BLaER1 (cell line): ENCODE data around the gene SOST.

Source experiments
- H3K27ac ChIP-seq: shearing (Covaris generic); formaldehyde crosslinking; 2 replicates; pipeline ENCODE4 v1.8.1; 2022
- H3K27me3 ChIP-seq: shearing (Covaris generic); formaldehyde crosslinking; 2 replicates; pipeline ENCODE4 v1.8.1; 2022
- H3K36me3 ChIP-seq: shearing (Covaris generic); formaldehyde crosslinking; 2 replicates; pipeline ENCODE4 v1.8.1; 2022
- H3K4me1 ChIP-seq: shearing (Covaris generic); formaldehyde crosslinking; 2 replicates; pipeline ENCODE4 v1.8.1; 2022
- H3K4me2 ChIP-seq: shearing (Covaris generic); formaldehyde crosslinking; 2 replicates; pipeline ENCODE4 v1.8.1; 2022
- H3K4me3 ChIP-seq: shearing (Covaris generic); formaldehyde crosslinking; 2 replicates; pipeline ENCODE4 v1.8.1; 2022
- H3K9ac ChIP-seq: shearing (Covaris generic); formaldehyde crosslinking; 2 replicates; pipeline ENCODE4 v1.8.1; 2022
- H3K9me3 ChIP-seq: shearing (Covaris generic); formaldehyde crosslinking; 2 replicates; pipeline ENCODE4 v1.8.1; 2022
- H4K20me1 ChIP-seq: shearing (Covaris generic); formaldehyde crosslinking; 2 replicates; pipeline ENCODE4 v1.8.1; 2022
- Cebpa-rat ChIP-seq: shearing (Covaris generic); IDR thresholded peaks from 2 replicates; pipeline ENCODE4 v1.8.1; 2022

SOST gene

DNA sequence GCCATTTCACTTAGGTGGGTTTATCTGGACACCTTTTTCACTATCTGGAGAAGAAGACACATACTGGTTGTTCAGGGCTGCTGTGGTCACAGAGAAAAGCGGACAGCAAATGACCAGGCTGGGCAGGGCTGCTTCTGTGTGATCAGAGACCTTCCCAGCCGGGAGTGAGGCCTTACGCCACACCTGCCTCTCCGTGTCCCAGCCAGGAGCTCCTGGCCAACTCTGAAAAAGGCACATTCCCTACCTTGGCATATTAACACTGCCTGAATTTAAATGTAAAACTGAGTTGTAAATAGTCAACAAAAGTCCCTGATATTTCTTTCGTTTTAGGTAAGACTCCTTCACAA, 9.1 kb upstream of the SOST start:
- no peak for TF ChIP-seq Cebpa-rat
- H3K9me3 ChIP-seq = no peaks in the 10 kb centered on the region
- H3K27me3 ChIP-seq = no peaks in the 10 kb centered on the region
- H3K9ac ChIP-seq = no peak overlapping the region
- H3K4me2 ChIP-seq = no peak overlapping the region
- H3K36me3 ChIP-seq = peaks cover 34% of the 10 kb centered on the region
- no peak overlapping the region for H3K27ac ChIP-seq
- peaks cover 15% of the 10 kb centered on the region for H3K4me1 ChIP-seq
- H4K20me1 ChIP-seq = no peaks in the 10 kb centered on the region
- H3K4me3 ChIP-seq = no peak overlapping the region

DNA sequence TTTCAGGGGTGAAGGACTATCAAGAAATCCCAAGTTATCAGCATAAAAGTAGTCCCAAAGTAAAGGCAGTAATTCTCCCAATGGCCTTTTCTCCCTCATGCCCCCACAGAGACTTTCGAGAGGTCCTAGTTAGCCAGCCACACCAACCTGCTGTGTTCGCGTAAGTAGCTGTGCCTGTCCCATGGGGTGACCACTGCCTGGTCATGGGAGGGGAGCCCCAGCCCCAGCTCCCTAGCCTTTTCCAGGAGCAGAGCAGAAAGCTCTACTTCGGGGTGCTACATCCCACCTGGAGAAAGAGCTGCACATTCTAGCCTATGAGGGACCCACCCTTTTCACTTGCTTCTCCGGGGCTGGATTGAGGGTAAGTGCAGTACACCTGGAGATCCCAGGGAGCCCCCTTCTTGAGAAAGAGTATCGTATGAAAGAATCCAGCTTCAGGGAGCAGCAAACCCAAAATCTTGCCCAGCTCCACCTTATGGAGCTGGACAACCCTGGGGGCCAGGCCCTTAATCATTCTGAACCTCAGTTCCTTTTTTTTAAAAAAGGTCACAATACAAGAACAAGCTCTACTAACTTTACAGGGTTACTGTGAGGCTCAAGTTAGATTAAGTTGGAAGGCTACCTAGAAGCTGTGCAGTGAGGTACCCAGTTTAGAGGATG, 8.6 kb upstream of the SOST start:
- TF ChIP-seq Cebpa-rat = no peak
- no peak overlapping the region for H3K4me2 ChIP-seq
- no peaks in the 10 kb centered on the region for H4K20me1 ChIP-seq
- peaks cover 29% of the 10 kb centered on the region for H3K36me3 ChIP-seq
- H3K4me1 ChIP-seq = peaks cover 15% of the 10 kb centered on the region
- H3K9ac ChIP-seq = no peak overlapping the region
- H3K4me3 ChIP-seq = no peak overlapping the region
- no peaks in the 10 kb centered on the region for H3K9me3 ChIP-seq
- H3K27ac ChIP-seq = no peak overlapping the region
- no peaks in the 10 kb centered on the region for H3K27me3 ChIP-seq

DNA sequence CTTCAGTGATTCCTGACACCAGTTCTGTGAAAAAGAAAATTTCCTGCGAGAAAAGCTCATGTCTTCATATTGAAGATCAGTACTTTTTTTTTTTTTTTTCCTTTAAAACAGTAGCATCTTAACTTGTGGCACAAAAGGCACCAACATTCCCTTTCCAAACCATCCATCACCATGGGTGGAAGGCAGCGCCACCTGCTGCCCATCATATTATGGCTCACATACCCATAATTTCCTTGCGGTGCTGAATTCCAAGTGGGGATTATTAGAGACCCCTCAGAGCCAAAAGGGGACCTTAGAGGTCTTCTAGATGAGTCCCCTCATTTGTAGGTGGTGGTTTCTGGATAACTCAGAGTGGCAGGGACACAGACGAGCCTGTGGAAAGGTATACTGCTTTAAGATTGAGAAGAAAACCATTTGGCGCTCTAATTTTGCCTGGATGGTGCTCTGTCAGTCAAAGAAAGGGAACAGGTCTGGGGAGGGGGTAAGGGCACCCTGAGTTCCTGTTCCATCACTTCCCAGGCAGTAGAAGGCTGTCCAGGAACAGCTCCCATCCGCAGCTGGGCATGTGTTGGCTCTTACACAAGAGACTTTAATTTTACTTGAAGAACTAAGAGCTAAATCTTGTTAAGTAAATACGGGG, 7.9 kb upstream of the SOST start:
- H3K4me3 ChIP-seq = no peak overlapping the region
- no peaks in the 10 kb centered on the region for H4K20me1 ChIP-seq
- no peak overlapping the region for H3K9ac ChIP-seq
- H3K27me3 ChIP-seq = no peaks in the 10 kb centered on the region
- H3K9me3 ChIP-seq = no peaks in the 10 kb centered on the region
- H3K4me1 ChIP-seq = peaks cover 15% of the 10 kb centered on the region
- no peak for TF ChIP-seq Cebpa-rat
- H3K4me2 ChIP-seq = no peak overlapping the region
- no peak overlapping the region for H3K27ac ChIP-seq
- H3K36me3 ChIP-seq = peaks cover 22% of the 10 kb centered on the region

DNA sequence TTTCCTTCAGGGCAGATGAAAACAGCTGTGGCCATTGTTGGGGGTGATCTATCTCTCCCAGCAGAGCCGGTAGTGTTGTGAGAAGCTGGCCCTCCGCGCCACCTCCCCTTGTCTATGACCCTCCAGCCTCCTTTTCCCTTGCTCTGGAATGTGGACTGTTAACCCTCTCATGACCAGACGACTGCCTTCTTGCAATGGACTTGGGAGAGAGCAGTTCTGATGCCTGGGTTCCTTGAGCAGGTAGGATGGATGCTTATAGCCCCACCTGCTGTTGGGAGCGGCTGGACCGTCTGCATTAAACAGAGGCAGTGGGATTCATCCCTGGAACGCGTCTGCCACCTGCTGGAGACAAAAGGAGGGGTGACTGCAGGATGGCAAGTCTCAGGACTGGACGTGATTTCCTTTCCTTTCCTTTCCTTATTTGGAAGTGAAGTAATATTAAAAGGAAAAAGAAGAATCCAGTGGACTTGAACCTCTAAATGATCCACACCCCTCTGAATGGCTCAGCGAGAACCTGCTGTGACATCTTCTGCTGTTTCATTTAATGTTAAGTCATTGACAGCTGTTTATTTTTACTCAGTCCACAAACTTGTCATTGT, 1.8 kb upstream of the SOST start:
- H3K27ac ChIP-seq = no peak overlapping the region
- peaks cover 17% of the 10 kb centered on the region for H3K4me1 ChIP-seq
- H3K4me3 ChIP-seq = no peak overlapping the region
- H3K27me3 ChIP-seq = peaks cover 41% of the 10 kb centered on the region
- H3K4me2 ChIP-seq = no peak overlapping the region
- H3K9ac ChIP-seq = no peak overlapping the region
- H3K9me3 ChIP-seq = no peaks in the 10 kb centered on the region
- H4K20me1 ChIP-seq = peaks cover 13% of the 10 kb centered on the region; the same call in 1 of the 2 replicates
- H3K36me3 ChIP-seq = no peaks in the 10 kb centered on the region
- no peak for TF ChIP-seq Cebpa-rat

DNA sequence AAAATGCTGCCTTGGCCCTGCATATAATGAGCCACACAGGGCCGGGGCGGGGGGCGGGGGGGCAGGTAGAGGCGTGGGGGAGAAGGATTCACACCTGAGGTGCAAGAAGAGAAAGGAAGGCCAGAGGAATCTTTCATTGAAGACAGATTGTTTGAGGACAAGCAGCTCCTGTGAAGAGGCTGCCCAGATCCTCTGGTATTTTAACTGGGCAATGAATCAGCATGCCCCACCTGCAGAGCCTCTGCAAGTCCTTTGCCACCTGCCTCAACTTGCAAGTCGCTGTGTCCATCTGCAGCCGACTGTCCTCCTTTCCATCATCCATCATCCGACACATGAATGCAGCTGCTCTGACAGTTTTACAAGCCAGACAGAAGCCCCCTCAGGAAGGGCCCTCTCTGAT, 1.2 kb upstream of the SOST start:
- H3K27me3 ChIP-seq = peaks cover 47% of the 10 kb centered on the region
- H3K36me3 ChIP-seq = no peaks in the 10 kb centered on the region
- H3K27ac ChIP-seq = no peak overlapping the region
- H3K9me3 ChIP-seq = no peaks in the 10 kb centered on the region
- H3K9ac ChIP-seq = no peak overlapping the region
- H3K4me1 ChIP-seq = peaks cover 22% of the 10 kb centered on the region
- H4K20me1 ChIP-seq = peaks cover 18% of the 10 kb centered on the region; the same call in 1 of the 2 replicates
- no peak overlapping the region for H3K4me2 ChIP-seq
- no peak overlapping the region for H3K4me3 ChIP-seq
- no peak for TF ChIP-seq Cebpa-rat

DNA sequence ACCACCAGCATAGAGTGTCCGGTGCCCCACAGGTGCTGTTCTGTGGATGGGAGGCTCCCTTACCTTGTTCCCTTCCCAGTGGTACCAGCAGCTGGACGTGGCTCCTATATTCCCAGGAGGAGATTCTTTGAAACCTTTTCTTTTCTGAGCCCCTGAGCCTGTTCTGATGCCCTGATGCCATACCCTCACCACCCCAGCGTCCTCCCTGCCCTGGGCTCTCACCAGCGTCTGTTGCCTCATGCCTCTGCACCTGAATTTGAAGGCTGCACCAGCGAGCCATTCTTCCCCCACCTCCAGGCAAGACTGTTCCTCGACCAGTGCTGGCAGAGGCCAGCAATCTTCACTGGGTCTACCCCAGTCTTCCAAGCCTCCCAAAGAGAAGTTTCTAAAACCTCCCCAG, 505 bp downstream of the SOST start:
- TF ChIP-seq Cebpa-rat = no peak
- H3K4me2 ChIP-seq = no peak overlapping the region
- peaks cover 64% of the 10 kb centered on the region for H3K27me3 ChIP-seq
- no peak overlapping the region for H3K4me3 ChIP-seq
- H3K4me1 ChIP-seq = peaks cover 34% of the 10 kb centered on the region
- no peak overlapping the region for H3K9ac ChIP-seq
- peaks cover 27% of the 10 kb centered on the region; the same call in 1 of the 2 replicates for H4K20me1 ChIP-seq
- H3K27ac ChIP-seq = no peak overlapping the region
- H3K9me3 ChIP-seq = no peaks in the 10 kb centered on the region
- H3K36me3 ChIP-seq = no peaks in the 10 kb centered on the region

DNA sequence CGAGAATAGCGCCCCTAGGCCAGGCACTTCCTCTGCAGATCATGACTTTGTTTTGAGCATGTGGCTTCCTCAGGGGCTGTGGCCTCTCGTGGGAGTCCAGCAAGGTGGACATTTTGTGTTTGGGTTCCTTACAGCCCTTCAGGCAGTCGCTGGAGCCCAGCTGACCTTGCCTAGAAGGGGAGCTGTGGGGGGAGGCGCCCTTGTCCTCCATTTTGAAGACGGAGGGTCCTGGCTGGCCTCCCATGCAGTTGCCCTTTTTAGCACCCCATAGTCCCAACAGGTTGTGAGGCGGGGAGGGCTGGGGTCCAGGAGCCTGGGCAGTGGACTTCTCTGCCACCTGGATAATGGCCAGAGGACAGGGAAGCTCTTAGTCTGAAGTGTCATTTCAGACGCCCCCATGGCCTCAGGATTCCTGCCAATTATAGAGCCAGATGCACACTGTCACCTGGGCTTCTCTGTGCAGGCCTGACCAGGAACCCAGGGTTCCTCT, 1.4 kb downstream of the SOST start:
- Histone ChIP-seq H4K20me1 (peaks cover 27% of the 10 kb centered on the region; the same call in 1 of the 2 replicates), H3K36me3 (no peaks in the 10 kb centered on the region), H3K4me3 (no peak overlapping the region), H3K27ac (no peak overlapping the region), H3K4me2 (no peak overlapping the region), H3K9ac (no peak overlapping the region), H3K9me3 (no peaks in the 10 kb centered on the region), H3K4me1 (peaks cover 34% of the 10 kb centered on the region), H3K27me3 (peaks cover 71% of the 10 kb centered on the region)
- TF ChIP-seq Cebpa-rat = no peak

DNA sequence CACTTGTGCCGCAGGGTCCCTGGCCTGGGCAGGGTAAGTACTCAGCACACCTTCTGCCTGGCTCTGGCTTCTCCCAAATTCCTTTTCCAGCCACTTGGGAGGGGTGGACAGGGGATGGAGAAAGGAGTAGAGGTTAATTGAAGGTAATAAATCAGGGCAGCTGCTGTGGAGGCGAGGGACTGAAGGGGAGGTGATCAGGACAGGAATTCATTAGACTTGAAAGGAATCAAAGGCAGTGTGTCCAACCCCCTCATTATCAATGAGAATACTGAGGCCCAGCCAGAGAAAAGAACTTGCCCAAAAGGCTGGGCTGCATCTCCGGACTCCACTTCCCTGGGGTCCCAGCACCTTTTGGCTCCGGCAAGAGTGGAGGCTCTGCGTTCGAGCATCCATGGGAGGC, 2.4 kb downstream of the SOST start:
- TF ChIP-seq Cebpa-rat = no peak
- Histone ChIP-seq H3K4me2 (no peak overlapping the region), H3K4me1 (peaks cover 34% of the 10 kb centered on the region), H3K27me3 (peaks cover 71% of the 10 kb centered on the region), H3K9me3 (no peaks in the 10 kb centered on the region), H4K20me1 (peaks cover 27% of the 10 kb centered on the region; the same call in 1 of the 2 replicates), H3K9ac (no peak overlapping the region), H3K4me3 (no peak overlapping the region), H3K36me3 (no peaks in the 10 kb centered on the region), H3K27ac (no peak overlapping the region)

DNA sequence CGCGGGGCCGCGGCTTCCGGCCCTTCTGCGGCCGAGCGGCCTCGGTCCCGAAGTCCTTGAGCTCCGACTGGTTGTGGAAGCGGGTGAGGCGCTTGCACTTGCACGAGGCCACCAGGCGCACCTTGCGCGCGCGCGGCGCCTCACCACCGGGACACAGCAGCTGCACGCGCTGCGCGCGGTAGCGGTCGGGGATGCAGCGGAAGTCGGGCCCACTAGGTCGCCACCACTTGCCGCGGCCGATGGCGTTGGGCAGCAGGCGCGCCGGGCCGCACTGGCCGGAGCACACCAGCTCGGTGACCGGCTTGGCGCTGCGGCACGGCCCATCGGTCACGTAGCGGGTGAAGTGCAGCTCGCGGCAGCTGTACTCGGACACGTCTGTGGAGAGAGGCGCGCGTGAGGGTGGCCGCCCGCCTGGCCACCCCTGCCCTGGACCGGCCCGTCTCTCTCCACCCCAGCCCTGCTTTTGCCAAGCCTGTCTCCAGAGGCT, 3.2 kb downstream of the SOST start:
- no peak for TF ChIP-seq Cebpa-rat
- peaks cover 71% of the 10 kb centered on the region for H3K27me3 ChIP-seq
- H4K20me1 ChIP-seq = peaks cover 27% of the 10 kb centered on the region; the same call in 1 of the 2 replicates
- H3K4me2 ChIP-seq = peak overlapping the region; percentile 91
- peak overlapping the region; percentile 60 for H3K4me3 ChIP-seq
- H3K9me3 ChIP-seq = no peaks in the 10 kb centered on the region
- no peak overlapping the region for H3K27ac ChIP-seq
- peaks cover 34% of the 10 kb centered on the region for H3K4me1 ChIP-seq
- H3K36me3 ChIP-seq = no peaks in the 10 kb centered on the region
- H3K9ac ChIP-seq = no peak overlapping the region

DNA sequence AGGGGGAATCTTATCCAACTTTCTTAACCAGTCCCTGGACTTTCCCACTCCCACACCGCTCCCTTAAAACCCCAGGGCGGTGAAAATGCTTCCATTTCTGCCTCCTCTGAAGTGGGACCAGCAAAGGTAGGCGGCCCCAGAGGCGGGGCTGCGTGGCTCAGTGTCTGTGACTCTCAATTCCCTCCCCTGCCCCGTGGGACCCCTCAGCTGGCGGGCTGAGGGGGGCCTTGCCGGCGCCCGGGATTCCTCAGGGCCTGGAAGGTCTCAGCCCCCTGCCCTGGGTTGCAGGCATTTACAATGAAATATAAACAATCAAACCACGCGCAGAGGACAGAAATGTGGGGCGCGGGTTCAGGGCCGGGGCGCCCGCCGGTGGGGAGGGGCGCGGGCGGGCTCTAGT, 3.6 kb downstream of the SOST start:
- Histone ChIP-seq H4K20me1 (peaks cover 27% of the 10 kb centered on the region; the same call in 1 of the 2 replicates), H3K9me3 (no peaks in the 10 kb centered on the region), H3K4me1 (peaks cover 39% of the 10 kb centered on the region), H3K27me3 (peaks cover 71% of the 10 kb centered on the region), H3K4me2 (peak overlapping the region; percentile 91), H3K36me3 (no peaks in the 10 kb centered on the region), H3K9ac (no peak overlapping the region), H3K27ac (no peak overlapping the region), H3K4me3 (peak overlapping the region; percentile 60)
- TF ChIP-seq Cebpa-rat = no peak
